ENCODE data around the gene SBSN. TPM values are rescaled to one million over a fixed set of nuclear protein-coding genes. Genes with fewer than 3 reads are reported as not detected.

The SBSN gene
- total and polyA plus RNA-seq, 2 donors from 2014 or later = not detected

DNA sequence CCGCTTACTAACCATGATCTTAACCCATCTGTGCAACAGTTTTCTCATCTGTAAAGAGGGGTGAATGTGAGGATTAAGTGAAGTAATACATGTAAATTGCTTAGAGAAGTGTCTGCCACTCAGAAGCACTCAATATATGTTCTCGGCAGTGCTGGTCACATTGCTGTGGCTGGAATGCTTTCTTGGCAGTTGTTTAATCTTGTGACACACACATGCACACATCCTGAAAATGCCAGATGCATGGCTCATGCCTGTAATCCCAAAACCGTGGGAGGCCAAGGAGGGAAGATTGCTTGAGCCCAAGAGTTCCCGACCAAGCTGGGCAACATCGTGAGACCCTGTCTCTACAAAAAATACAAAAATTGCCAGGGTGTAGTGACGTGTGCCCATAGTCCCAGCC lies 9.8 kb downstream of the SBSN start:
- Histone ChIP-seq H3K4me3 (ENCODE audit: low read length in 3 of 3) (no peak overlapping the region), H3K9ac (ENCODE audit: low read length in 3 of 3) (no peak overlapping the region), H3K36me3 (ENCODE audit: control insufficient read depth in 2 of 3, insufficient read depth in 3 of 3, low read length in 3 of 3) (no peaks in the 10 kb centered on the region), H3K4me1 (ENCODE audit: control insufficient read depth in 2 of 3, insufficient read depth in 2 of 3, low read depth in 1 of 3, low read length in 3 of 3) (no peaks in the 10 kb centered on the region), H3K27ac (ENCODE audit: low read depth in 2 of 2, low read length in 2 of 2) (no peak overlapping the region), H3K27me3 (ENCODE audit: control insufficient read depth, insufficient read depth, low read length) (no peaks in the 10 kb centered on the region), H3K9me3 (ENCODE audit: control insufficient read depth in 2 of 3, insufficient read depth in 1 of 3, low read length in 3 of 3) (no peaks in the 10 kb centered on the region)
- FAIRE-seq (no peak), DNase-seq (no peak)
- TF ChIP-seq CTCF (IDR thresholded peaks at IDR 0.05; ENCODE audit: borderline replicate concordance, extremely low read depth, insufficient read depth) = no peak
- intact Hi-C loops (cut with DNase I) = no loop called here

DNA sequence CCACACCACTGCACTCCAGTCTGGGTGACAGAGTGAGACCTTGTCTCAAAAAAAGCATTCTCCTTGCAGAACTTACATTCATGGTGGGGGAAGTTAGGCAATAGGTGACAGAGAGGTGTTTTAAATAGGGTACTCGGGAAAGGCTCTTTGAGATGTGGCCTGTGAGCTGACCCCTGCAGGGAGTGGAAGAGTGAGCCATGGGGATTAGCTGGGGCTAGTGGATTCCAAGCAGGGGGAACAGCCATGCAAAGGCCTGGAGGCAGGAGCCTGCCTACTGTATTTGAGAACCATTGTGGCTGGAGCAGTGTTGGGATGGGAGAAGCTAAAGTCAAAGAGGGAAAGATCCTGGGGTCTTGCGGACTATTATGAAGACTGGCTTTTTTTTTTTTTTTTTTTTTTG lies 10.8 kb downstream of the SBSN start:
- FAIRE-seq (no peak), DNase-seq (no peak)
- intact Hi-C loops (cut with DNase I) = no loop called here
- no peak for TF ChIP-seq CTCF (IDR thresholded peaks at IDR 0.05; ENCODE audit: borderline replicate concordance, extremely low read depth, insufficient read depth)
- Histone ChIP-seq H3K27me3 (ENCODE audit: control insufficient read depth, insufficient read depth, low read length) (no peaks in the 10 kb centered on the region), H3K27ac (ENCODE audit: low read depth in 2 of 2, low read length in 2 of 2) (no peak overlapping the region), H3K4me3 (ENCODE audit: low read length in 3 of 3) (no peak overlapping the region), H3K36me3 (ENCODE audit: control insufficient read depth in 2 of 3, insufficient read depth in 3 of 3, low read length in 3 of 3) (no peaks in the 10 kb centered on the region), H3K9me3 (ENCODE audit: control insufficient read depth in 2 of 3, insufficient read depth in 1 of 3, low read length in 3 of 3) (no peaks in the 10 kb centered on the region), H3K4me1 (ENCODE audit: control insufficient read depth in 2 of 3, insufficient read depth in 2 of 3, low read depth in 1 of 3, low read length in 3 of 3) (no peaks in the 10 kb centered on the region), H3K9ac (ENCODE audit: low read length in 3 of 3) (no peak overlapping the region)

DNA sequence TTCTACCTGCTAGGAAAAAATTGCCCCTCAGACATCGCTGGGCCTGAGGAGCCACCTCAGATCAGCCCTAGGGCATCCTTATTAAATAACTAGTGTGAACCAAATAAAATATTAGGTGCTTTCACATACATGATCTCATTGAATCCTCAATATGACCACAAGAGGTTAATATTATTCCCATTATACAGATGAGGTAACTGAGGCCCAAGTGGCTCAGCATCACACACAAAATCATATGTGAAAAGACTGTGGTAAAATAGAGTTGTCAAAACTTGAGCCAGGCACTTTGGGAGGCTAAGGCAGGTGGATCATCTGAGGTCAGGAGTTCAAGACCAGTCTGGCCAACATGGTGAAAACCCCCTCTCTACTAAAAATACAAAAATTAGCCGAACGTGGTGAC lies 11.8 kb downstream of the SBSN start:
- no peak overlapping the region for H3K9ac ChIP-seq (ENCODE audit: low read length in 3 of 3)
- intact Hi-C loops (cut with DNase I) = no loop called here
- no peaks in the 10 kb centered on the region for H3K36me3 ChIP-seq (ENCODE audit: control insufficient read depth in 2 of 3, insufficient read depth in 3 of 3, low read length in 3 of 3)
- H3K4me1 ChIP-seq (ENCODE audit: control insufficient read depth in 2 of 3, insufficient read depth in 2 of 3, low read depth in 1 of 3, low read length in 3 of 3) = no peaks in the 10 kb centered on the region
- H3K9me3 ChIP-seq (ENCODE audit: control insufficient read depth in 2 of 3, insufficient read depth in 1 of 3, low read length in 3 of 3) = no peaks in the 10 kb centered on the region
- no peak for TF ChIP-seq CTCF (IDR thresholded peaks at IDR 0.05; ENCODE audit: borderline replicate concordance, extremely low read depth, insufficient read depth)
- DNase-seq = no peak
- H3K27ac ChIP-seq (ENCODE audit: low read depth in 2 of 2, low read length in 2 of 2) = no peak overlapping the region
- H3K4me3 ChIP-seq (ENCODE audit: low read length in 3 of 3) = no peak overlapping the region
- no peaks in the 10 kb centered on the region for H3K27me3 ChIP-seq (ENCODE audit: control insufficient read depth, insufficient read depth, low read length)
- FAIRE-seq = no peak

- DNase-seq (peak in 3 of 5 donors; percentile 38 to 57 (median 39)), FAIRE-seq (no peak)
Observed at GRCh38 chr19:35514282-35514809, 13.8 kb downstream of the SBSN start.

More at GRCh38 chr19:35514282-35514809, 13.8 kb downstream of the SBSN start:
- H3K4me3 ChIP-seq (ENCODE audit: low read length in 3 of 3) = no peak overlapping the region
- no peaks in the 10 kb centered on the region for H3K36me3 ChIP-seq (ENCODE audit: control insufficient read depth in 2 of 3, insufficient read depth in 3 of 3, low read length in 3 of 3)
- peaks cover 0 to 7% (median 0%) of the 10 kb centered on the region in 3 donors for H3K4me1 ChIP-seq (ENCODE audit: control insufficient read depth in 2 of 3, insufficient read depth in 2 of 3, low read depth in 1 of 3, low read length in 3 of 3)
- no peaks in the 10 kb centered on the region for H3K9me3 ChIP-seq (ENCODE audit: control insufficient read depth in 2 of 3, insufficient read depth in 1 of 3, low read length in 3 of 3)
- intact Hi-C loops (cut with DNase I) = no loop called here
- no peaks in the 10 kb centered on the region for H3K27me3 ChIP-seq (ENCODE audit: control insufficient read depth, insufficient read depth, low read length)
- H3K9ac ChIP-seq (ENCODE audit: low read length in 3 of 3) = no peak overlapping the region
- H3K27ac ChIP-seq (ENCODE audit: low read depth in 2 of 2, low read length in 2 of 2) = no peak overlapping the region
- TF ChIP-seq CTCF (IDR thresholded peaks at IDR 0.05; ENCODE audit: borderline replicate concordance, extremely low read depth, insufficient read depth) = no peak
